Right lobe of liver (tissue), 6 donors: ENCODE results near the gene CLSTN1. TPM values are rescaled to one million over a fixed set of nuclear protein-coding genes. Genes with fewer than 3 reads are reported as not detected.

Source experiments
- ATAC-seq, 4 donors: fragments of 200-7000 bp; cut with Tn5 transposase; one replicate each; pipeline ENCODE4 v1.9.1; 2020; ENCODE audit warnings: mild to moderate bottlenecking in 4 of 4, moderate library complexity in 4 of 4
- DNase-seq, 3 donors: peaks; one replicate each; pipeline ENCODE4 v3.0.0-alpha.2; 2020
- H3K27ac ChIP-seq, 3 donors: fragments of 200-600 bp; one replicate each; pipeline ENCODE4 v1.8.0; 2022
- H3K27me3 ChIP-seq, 2 donors: fragments of 200-600 bp; one replicate each; pipeline ENCODE4 v1.8.0; 2022
- H3K36me3 ChIP-seq, 4 donors: fragments of 200-600 bp; sonication (generic) in 1 of 4; one replicate each; pipeline versions ENCODE4 v1.5.1 to v1.8.0; 2017 to 2022; ENCODE audit warnings: control low read depth in 1 of 4
- H3K4me1 ChIP-seq, 4 donors: fragments of 200-600 bp; sonication (generic) in 1 of 4; one replicate each; pipeline versions ENCODE4 v1.5.1 to v1.8.0; 2017 to 2022; ENCODE audit warnings: control low read depth in 1 of 4
- H3K4me3 ChIP-seq, 3 donors: fragments of 200-600 bp; one replicate each; pipeline ENCODE4 v1.8.0; 2022
- H3K9me3 ChIP-seq, 4 donors: fragments of 200-600 bp; sonication (generic) in 1 of 4; one replicate each; pipeline versions ENCODE4 v1.5.1 to v1.8.0; 2017 to 2022; ENCODE audit warnings: control low read depth in 1 of 4
- POLR2A ChIP-seq: fragments of 450-650 bp; IDR thresholded peaks from one replicate; pipeline ENCODE4 v1.6.1; 2017; ENCODE audit warnings: antibody characterized with exemption, mild to moderate bottlenecking
- whole genome bisulfite sequencing: methylation state at CpG from one replicate; pipeline ENCODE4 v1.1.6; 2018; ENCODE audit warnings: low coverage, low lambda C conversion rate; ENCODE audit not compliant: insufficient coverage; ENCODE audit errors: missing lambda C conversion rate; 5-methylcytosine and 5-hydroxymethylcytosine counted together
- intact Hi-C, 2 donors: fragments of 100-400 bp; cut with DNase I; formaldehyde crosslinking; loops; one replicate each; pipeline versions ENCODE4 v1.11.2 to v1.14.1; 2022
- total RNA-seq, 6 experiments: library from RNA; depleted of rRNA in 2 of 6; stranded (reverse); fragments of >200 nt in 2 of 6; fragmentation: NEBNext Ultra II Directional in 3 of 6; extraction: Animal tissue kit (Norgen Biotek cat#: 25700) in 3 of 6; gene quantifications; one replicate each; pipeline versions ENCODE4 v1.1.0 to v1.2.4, GENCODE V29; 2016 to 2023
- TF ChIP-seq, protein P1 (sequence below), 4 donors: fragments of 200-600 bp in 3 of 4; fragments of 450-650 bp in 1 of 4; IDR thresholded peaks; one replicate each; pipeline versions ENCODE4 v1.5.1 to v1.8.0; 2016 to 2022; ENCODE audit warnings: antibody characterized with exemption in 4 of 4, mild to moderate bottlenecking in 2 of 4
- donor health status: DM: no; HTN: yes; CAD: no.
- donor health status: DM: no; HTN: no; CAD: no.
- donor health status: DM: no; HTN: no; CAD: no.
- donor health status: DM: no; HTN: yes; CAD: no.
- donor health status: DM: no; HTN: yes; CAD: no.

Gene CLSTN1
- total RNA-seq, 6 experiments from 2014 or later = 4.4 to 9.9 (median 8.3) TPM

DNA sequence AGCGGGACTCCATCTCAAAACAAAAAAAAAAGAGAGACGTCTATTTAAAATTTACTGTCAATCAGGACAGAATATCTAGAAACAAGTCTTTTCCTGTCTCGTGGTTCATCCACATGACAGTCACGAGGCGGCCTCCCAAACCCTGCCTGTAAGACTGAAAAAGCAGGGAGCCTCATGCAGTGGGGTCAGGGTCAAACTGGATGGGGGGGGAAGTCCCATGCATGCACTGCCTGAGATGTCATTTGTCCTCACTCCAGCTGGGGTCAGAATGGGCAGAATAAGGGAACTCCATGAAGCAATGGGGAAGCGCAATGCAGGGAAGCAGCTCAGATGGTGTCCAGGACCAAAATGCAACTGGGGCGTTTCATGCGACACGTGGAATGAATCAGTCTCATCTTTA lies 86.7 kb downstream of the CLSTN1 start:
- TF ChIP-seq POLR2A = no peak
- TF ChIP-seq, protein P1, sequence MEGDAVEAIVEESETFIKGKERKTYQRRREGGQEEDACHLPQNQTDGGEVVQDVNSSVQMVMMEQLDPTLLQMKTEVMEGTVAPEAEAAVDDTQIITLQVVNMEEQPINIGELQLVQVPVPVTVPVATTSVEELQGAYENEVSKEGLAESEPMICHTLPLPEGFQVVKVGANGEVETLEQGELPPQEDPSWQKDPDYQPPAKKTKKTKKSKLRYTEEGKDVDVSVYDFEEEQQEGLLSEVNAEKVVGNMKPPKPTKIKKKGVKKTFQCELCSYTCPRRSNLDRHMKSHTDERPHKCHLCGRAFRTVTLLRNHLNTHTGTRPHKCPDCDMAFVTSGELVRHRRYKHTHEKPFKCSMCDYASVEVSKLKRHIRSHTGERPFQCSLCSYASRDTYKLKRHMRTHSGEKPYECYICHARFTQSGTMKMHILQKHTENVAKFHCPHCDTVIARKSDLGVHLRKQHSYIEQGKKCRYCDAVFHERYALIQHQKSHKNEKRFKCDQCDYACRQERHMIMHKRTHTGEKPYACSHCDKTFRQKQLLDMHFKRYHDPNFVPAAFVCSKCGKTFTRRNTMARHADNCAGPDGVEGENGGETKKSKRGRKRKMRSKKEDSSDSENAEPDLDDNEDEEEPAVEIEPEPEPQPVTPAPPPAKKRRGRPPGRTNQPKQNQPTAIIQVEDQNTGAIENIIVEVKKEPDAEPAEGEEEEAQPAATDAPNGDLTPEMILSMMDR (IDR thresholded peaks at IDR 0.05) = no peak
- H3K9me3 ChIP-seq = no peaks in the 10 kb centered on the region
- peaks cover 0 to 9% (median 2%) of the 10 kb centered on the region in 4 donors for H3K36me3 ChIP-seq
- intact Hi-C loops = no loop called here
- WGBS = 54% methylated on average over 8 of the region's 9 CpGs
- DNase-seq = peak in 1 of 3 donors; percentile 37
- no peaks in the 10 kb centered on the region for H3K27me3 ChIP-seq
- H3K27ac ChIP-seq = no peak overlapping the region
- H3K4me3 ChIP-seq = no peak overlapping the region
- H3K4me1 ChIP-seq = no peaks in the 10 kb centered on the region
- ATAC-seq = peak; percentile 49 to 79 (median 60)

- H3K9me3 ChIP-seq = no peaks in the 10 kb centered on the region
- no peaks in the 10 kb centered on the region for H3K4me1 ChIP-seq
- DNase-seq = no peak
- TF ChIP-seq POLR2A = no peak
- TF ChIP-seq, protein P1 (IDR thresholded peaks at IDR 0.05) = no peak
- H3K36me3 ChIP-seq = peaks cover 0 to 14% (median 5%) of the 10 kb centered on the region in 4 donors
- ATAC-seq = no peak
- WGBS = 83% methylated on average over 4 of the region's 5 CpGs
- intact Hi-C loops = no loop called here
- H3K27ac ChIP-seq = no peak overlapping the region
- H3K27me3 ChIP-seq = no peaks in the 10 kb centered on the region
- no peak overlapping the region for H3K4me3 ChIP-seq
Observed at GRCh38 chr1:9736241-9736640, 87.5 kb downstream of the CLSTN1 start.

DNA sequence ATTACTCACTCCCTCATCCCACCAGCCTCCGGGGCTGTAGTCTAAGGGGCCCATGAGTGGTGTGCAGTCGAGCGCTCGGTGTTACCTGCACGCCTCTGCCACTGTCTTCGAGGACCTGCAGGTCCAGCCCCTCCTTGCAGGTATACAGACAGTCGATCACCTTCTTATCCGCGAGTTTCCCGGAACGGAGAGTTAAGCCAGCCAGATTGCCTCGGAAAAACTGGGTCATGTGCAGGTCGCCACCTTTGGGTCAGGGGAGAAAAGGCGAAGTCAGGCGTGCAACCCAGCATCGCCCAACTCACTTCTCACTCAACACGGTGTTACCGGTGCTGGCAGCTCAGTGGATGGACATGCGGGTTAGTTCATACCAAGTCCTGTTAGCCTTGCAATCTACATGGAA lies 88.0 kb downstream of the CLSTN1 start:
- Histone ChIP-seq H3K9me3 (no peaks in the 10 kb centered on the region), H3K4me3 (no peak overlapping the region), H3K36me3 (peaks cover 0 to 15% (median 5%) of the 10 kb centered on the region in 4 donors), H3K4me1 (no peaks in the 10 kb centered on the region), H3K27me3 (no peaks in the 10 kb centered on the region), H3K27ac (no peak overlapping the region)
- TF ChIP-seq, protein P1 (IDR thresholded peaks at IDR 0.05) = no peak
- no peak for ATAC-seq
- WGBS = 95% methylated on average over 13 of the region's 19 CpGs
- no peak for DNase-seq
- intact Hi-C loops = no loop called here

DNA sequence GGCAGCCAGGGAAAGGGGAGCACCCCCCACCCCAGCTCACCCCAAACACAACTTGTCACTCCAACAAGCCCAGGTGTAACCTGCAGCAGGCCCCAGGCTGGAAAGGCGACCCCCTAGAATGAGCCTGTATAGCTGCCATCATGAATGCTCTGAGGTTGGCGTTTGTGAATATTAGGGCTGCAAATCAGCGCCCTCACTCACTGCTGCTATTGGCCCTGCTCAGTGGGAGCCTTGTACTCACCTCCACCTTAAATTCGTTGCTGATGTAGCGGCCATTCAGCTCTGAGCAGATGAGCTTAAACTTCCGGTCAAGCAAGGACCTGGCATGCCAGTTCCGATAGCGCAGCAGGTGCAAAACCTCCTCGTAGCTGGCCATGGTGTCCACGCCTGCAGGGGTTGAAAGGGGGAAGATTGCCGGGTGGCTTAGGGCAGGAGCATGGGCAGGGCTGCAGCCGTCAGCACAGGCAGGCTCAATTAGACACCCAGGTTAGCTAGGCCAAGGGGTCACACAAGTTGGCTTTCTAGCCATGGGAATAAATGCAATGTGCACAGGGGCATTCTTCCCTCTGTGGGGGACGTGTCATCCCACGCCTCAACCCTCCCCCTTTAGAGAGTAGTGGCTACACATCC lies 90.5 kb downstream of the CLSTN1 start:
- TF ChIP-seq, protein P1 (IDR thresholded peaks at IDR 0.05) = no peak
- TF ChIP-seq POLR2A = no peak
- Histone ChIP-seq H3K4me3 (no peak overlapping the region), H3K36me3 (peaks cover 0 to 19% (median 5%) of the 10 kb centered on the region in 4 donors), H3K27ac (no peak overlapping the region), H3K9me3 (no peaks in the 10 kb centered on the region), H3K4me1 (no peaks in the 10 kb centered on the region), H3K27me3 (no peaks in the 10 kb centered on the region)
- no peak for ATAC-seq
- DNase-seq = no peak
- WGBS = 100% methylated on average over 6 of the region's 14 CpGs
- intact Hi-C loops = no loop called here
